Activated T-cell treated with anti-CD3 and anti-CD28 coated beads, Interleukin-2, amount 50 U/mL, for 4 hours (primary cell): Measurements from ENCODE around the gene TIMP3. TPM values are rescaled to one million over a fixed set of nuclear protein-coding genes. Genes with fewer than 3 reads are reported as not detected.
A peak's percentile ranks its signal among the peaks of the same experiment; 100 is the strongest.

Source experiments
- ATAC-seq, 2 donors: fragments of 200-7000 bp; cut with Tn5 transposase; one replicate each; pipeline ENCODE4 v1.10.0; 2021
- DNase-seq: peaks from one replicate; pipeline ENCODE4 v3.0.0-alpha.2; 2020
- H3K27me3 Mint-ChIP-seq: one replicate; pipeline ENCODE4 v1.8.0; 2021; ENCODE audit warnings: low read depth, mixed read lengths
- H3K36me3 Mint-ChIP-seq: one replicate; pipeline ENCODE4 v1.8.0; 2022; ENCODE audit warnings: mixed read lengths; ENCODE audit not compliant: insufficient read depth
- H3K4me1 Mint-ChIP-seq: one replicate; pipeline ENCODE4 v1.8.0; 2021; ENCODE audit warnings: low read depth, mixed read lengths
- H3K4me3 Mint-ChIP-seq: one replicate; pipeline ENCODE4 v1.8.0; 2021; ENCODE audit warnings: mild to moderate bottlenecking, moderate library complexity, mixed read lengths
- H3K9me3 Mint-ChIP-seq: one replicate; pipeline ENCODE4 v1.8.0; 2021; ENCODE audit warnings: mixed read lengths
- total RNA-seq, 3 donors: library from RNA; stranded (reverse); gene quantifications; one replicate each; pipeline ENCODE4 v1.2.1, GENCODE V29; 2021

TIMP3 gene
- total RNA-seq, 3 donors from 2014 or later: 1.1 to 2.3 (median 1.5) TPM

DNA sequence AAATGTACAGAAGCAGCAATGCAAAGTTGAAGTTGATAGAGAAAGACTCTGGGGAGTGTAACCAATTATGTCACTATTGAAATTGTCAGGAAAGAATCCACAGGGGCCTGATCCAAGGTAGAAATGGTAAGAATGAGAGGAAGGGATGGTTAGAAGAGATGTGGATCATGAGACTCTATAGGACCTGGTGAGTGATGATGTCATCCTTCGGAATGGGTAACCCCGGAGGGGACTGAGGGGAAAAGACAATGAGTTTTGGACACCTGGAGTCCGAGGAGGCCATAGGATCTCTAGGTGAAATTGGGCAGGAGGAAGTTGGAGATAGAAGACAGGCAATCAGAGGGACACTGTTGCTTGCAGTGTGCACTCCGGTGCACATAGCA lies 6.3 kb upstream of the TIMP3 start:
- H3K4me3 Mint-ChIP-seq: no peak overlapping the region
- DNase-seq: no peak
- no peaks in the 10 kb centered on the region for H3K36me3 Mint-ChIP-seq
- no peaks in the 10 kb centered on the region for H3K4me1 Mint-ChIP-seq
- no peak for ATAC-seq
- H3K27me3 Mint-ChIP-seq: peaks cover 33% of the 10 kb centered on the region
- H3K9me3 Mint-ChIP-seq: no peaks in the 10 kb centered on the region

DNA sequence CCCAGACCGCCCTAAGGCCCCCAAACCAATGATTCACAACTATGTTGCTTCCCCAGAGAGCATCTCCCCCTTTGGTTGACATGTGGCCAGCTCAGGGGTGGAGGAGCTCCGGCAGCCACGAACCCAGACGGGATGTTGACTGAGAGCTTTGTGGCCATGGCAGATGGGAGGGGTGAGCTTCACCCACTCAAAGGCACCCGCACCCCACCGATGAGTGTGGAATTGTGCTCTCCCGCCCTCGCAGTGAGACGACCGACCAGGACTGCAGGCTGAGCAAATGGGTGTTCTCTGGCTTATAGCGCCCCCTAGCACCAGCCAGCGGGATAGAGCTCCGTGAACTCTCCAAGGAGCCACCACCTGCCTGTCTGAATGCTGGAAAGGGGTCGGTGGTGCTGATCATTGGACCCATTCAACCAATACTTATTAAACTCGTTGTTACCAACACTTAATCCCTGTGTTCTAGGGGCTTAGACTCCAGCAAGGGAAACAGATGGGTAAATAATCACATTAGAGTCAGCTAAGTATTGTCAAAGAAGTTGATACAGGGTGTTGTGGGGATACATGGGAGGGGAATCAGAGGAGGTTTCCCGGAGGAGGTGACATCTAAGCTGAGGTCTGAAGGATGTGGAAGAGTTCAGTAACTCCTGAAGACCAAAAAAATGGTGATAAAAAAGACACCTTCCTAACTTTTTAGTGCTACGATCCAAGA lies 4.5 kb upstream of the TIMP3 start:
- DNase-seq (peak; percentile 34), ATAC-seq (peak; percentile 76 to 77)
- Mint-ChIP-seq H3K27me3 (peaks cover 42% of the 10 kb centered on the region), H3K4me1 (no peaks in the 10 kb centered on the region), H3K4me3 (no peak overlapping the region), H3K36me3 (no peaks in the 10 kb centered on the region), H3K9me3 (no peaks in the 10 kb centered on the region)

DNA sequence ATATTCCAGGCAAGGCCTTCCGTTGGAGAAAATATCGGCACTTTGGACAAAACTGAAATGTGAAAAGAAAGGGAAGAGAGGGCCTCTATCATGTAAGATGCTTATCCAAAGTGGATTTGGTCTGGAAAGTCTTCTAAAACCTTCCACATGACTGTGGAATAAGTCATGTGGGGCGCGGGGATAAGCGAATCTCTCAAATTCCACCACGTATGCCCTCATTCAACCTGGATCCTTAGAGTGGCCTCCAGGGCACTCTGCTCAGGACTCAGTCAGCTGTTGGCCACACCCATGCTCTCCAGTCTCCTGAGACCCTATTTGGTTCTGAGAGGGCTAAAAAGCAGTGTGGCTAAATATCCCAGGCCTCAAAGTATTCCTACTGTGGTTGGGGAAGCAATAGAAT lies 2.0 kb upstream of the TIMP3 start:
- H3K4me1 Mint-ChIP-seq: no peaks in the 10 kb centered on the region
- ATAC-seq (no peak), DNase-seq (no peak)
- no peaks in the 10 kb centered on the region for H3K9me3 Mint-ChIP-seq
- H3K4me3 Mint-ChIP-seq: no peak overlapping the region
- H3K36me3 Mint-ChIP-seq: no peaks in the 10 kb centered on the region
- peaks cover 67% of the 10 kb centered on the region for H3K27me3 Mint-ChIP-seq

DNA sequence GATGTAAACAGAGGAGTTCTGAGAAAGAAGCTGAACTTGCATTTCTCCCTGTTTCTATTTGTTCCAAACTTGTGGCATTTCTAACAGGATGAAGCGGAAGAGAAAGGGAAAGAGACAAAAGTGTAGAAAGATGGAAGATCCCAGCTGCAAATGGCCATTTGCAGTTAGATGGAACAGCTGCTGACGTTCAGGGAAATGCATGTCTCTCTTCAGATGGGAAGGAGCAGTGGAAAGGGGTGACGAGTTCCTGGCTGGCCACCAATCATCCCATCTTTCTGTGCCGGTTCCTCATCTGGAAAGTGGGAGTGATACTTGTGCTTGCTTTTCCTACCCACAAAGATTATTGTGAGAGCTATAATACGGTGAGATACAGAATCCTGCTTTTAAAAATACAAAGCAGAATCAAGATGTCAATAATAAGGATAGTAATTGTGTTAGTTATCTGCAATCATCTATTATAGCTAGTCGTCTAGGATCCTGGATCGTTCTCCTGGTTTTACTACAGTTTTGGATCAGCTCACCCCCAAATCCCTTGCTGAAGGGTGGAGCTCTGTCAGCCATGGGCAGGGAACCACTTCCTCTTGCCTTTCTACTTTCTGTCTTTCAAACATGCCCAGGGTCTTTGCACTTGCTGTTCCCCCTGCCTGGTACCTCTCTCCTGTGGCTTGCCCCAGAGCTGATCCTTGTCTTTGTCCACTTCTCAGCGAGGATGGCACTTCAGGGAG lies 1.2 kb upstream of the TIMP3 start:
- Mint-ChIP-seq H3K36me3 (no peaks in the 10 kb centered on the region), H3K4me1 (no peaks in the 10 kb centered on the region), H3K9me3 (no peaks in the 10 kb centered on the region), H3K27me3 (peaks cover 75% of the 10 kb centered on the region), H3K4me3 (no peak overlapping the region)
- DNase-seq (no peak), ATAC-seq (no peak)

DNA sequence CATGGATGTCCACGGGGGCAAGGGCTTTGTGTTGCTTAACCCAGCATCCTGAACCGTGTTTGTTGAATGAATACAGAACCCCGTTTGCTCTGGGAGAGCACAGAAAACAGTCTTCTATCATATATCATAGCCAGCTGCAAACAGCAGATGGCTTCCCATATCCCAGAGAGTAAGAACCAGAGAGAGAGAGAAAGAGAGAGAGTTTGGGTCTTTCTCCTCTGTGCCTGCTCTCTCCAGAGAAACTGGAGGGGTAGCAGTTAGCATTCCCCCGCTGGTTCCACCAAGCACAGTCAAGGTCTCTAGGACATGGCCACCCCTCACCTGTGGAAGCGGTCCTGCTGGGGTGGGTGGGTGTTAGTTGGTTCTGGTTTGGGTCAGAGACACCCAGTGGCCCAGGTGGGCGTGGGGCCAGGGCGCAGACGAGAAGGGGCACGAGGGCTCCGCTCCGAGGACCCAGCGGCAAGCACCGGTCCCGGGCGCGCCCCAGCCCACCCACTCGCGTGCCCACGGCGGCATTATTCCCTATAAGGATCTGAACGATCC lies 440 bp upstream of the TIMP3 start:
- peaks cover 75% of the 10 kb centered on the region for H3K27me3 Mint-ChIP-seq
- no peaks in the 10 kb centered on the region for H3K36me3 Mint-ChIP-seq
- ATAC-seq: no peak

DNA sequence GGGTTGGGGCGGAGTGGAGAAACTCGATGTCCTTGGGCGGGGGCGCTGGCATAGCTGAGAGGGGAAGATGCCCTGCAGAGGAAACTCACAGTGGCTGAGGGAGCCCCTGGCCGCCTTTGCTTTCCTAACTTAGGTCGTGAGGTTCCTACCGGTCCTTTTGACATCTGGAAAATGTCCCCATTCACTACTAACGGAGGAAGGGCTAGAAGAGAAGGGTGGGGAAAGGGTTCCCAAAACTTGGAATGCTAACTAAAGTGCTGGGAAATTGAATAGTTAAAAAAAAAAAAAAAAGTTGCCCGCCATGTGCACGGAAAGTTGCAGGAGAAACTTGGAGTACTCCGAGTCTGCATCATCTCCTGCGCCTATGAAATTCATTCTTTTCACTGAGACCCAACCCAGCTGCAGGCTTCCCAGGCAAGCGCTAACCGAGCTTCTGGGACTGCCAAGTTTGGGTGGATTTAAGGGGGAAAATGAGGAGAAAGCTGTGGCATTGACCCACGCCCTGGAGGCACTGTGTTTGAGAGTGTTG lies 796 bp downstream of the TIMP3 start:
- ATAC-seq: no peak
- no peaks in the 10 kb centered on the region for H3K36me3 Mint-ChIP-seq
- DNase-seq: no peak
- no peaks in the 10 kb centered on the region for H3K9me3 Mint-ChIP-seq
- H3K4me3 Mint-ChIP-seq: peak overlapping the region; percentile 21
- H3K27me3 Mint-ChIP-seq: peaks cover 75% of the 10 kb centered on the region
- no peaks in the 10 kb centered on the region for H3K4me1 Mint-ChIP-seq

More for the DNA sequence above, 440 bp upstream of the TIMP3 start:
- Mint-ChIP-seq H3K4me1 (no peaks in the 10 kb centered on the region), H3K9me3 (no peaks in the 10 kb centered on the region), H3K4me3 (no peak overlapping the region)
- DNase-seq: no peak

DNA sequence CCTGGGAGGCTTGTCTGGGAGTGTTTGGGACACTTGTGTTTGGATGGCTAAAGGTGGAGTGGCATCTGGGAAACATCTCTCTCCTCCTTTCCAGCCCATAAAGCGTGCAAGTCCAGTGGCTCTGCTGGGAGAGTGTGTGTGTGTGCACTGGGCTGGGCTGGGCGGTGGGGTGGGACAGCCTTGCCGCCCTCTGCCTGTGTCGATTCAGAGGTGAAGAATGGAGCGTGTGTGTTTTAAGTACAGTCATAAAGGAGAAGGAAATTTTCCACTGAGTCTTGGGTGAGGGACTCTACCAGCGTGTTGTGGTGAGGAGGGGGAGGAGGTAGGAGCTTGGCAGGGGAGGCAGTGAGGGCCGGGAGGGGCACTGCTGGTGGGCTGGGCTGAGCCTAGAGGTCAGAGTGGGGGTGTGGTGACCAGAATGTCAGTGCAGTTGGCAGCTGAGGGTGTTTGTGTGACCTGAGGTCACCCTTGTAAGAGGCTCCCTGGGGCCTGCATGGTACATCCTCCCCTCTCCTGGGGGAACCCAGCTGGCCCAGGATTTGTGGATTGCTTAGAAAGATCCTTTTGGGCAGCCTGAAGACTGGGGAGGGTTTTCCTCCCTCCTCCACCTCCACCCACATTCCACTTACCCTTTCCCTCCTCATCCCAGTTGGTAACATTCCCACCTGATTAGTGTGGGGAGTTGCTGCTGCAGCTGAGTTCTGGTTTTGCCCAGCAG lies 1.7 kb downstream of the TIMP3 start:
- DNase-seq: no peak

DNA sequence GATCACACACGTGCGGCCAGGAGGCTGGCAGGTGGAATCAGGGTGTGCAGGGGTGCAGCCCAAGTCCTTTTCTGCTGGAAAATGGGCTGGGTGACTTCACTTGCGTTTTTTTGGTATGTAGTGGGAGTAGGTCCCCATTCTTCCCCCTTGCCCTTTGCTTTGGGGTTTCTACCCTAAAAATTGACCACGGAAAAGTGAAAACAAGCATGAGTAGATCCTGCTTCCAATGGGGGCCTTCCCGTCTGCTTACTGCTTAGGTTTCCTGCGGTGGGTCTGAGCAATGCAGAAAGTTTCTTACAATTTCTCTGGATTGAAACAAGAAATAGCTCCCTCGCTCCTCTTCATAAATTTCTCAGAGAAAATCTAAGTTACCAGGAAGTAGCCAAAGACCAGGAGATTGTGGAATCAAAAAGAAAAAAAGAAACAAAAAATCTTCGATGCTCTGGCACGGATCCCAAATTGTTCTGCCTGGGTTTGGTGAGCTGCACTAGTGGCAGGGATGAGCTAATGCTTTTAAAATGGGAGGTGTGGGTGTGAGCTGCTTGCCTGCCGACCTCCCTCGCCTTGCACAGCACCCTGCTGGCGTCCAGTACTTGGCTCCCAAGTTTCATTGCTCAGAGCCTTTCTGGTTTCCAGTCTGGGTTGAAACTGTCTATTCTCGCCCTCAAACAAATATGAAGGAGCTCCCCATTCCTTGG lies 2.4 kb downstream of the TIMP3 start:
- no peak overlapping the region for H3K4me3 Mint-ChIP-seq
- no peaks in the 10 kb centered on the region for H3K4me1 Mint-ChIP-seq
- H3K36me3 Mint-ChIP-seq: no peaks in the 10 kb centered on the region
- no peaks in the 10 kb centered on the region for H3K9me3 Mint-ChIP-seq
- ATAC-seq (no peak), DNase-seq (no peak)
- peaks cover 59% of the 10 kb centered on the region for H3K27me3 Mint-ChIP-seq

More for the DNA sequence above, 1.7 kb downstream of the TIMP3 start:
- Mint-ChIP-seq H3K4me1 (no peaks in the 10 kb centered on the region), H3K27me3 (peaks cover 66% of the 10 kb centered on the region), H3K9me3 (no peaks in the 10 kb centered on the region), H3K36me3 (no peaks in the 10 kb centered on the region), H3K4me3 (no peak overlapping the region)
- ATAC-seq: no peak

DNA sequence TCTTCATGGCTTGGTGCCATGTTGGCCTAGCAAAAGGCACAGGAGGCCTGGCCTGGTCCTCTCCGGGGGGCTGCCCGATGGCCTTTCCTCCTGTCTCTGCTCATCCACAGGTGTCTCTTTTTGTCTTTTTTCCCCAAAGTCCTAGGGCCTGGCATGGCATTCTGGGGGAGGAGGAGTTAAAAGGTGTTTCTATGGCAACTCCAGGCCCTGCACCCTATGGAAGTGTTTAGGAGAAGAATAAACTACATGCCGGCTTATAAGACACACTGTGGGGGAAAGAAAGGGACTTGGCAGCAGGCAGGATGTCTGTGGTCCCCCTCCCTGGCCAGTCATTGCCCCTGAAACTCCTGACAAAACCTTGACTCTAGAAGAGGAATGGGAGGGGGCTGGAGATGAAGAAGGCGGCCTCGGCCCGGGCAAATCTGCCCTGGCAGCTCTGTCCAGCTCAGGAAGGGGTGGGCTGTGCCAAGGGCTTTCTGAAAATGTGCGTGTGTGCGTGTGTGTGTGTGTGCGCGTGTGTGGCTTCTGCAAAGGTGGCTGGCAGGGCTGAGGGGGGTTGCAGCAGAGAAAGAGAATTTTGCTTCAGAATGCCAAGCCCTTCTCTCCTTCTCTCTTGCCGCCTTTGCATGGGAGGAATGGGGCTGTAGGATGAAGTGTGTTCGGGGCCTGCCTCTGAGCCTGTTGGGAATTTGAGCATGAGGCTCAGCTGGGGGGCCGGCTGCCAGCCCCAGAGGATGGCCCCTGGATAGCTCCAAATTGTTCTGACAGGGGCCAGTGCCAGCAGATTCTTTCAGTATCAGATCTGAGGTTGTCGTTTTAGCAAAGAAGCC lies 3.2 kb downstream of the TIMP3 start:
- Mint-ChIP-seq H3K9me3 (no peaks in the 10 kb centered on the region), H3K4me1 (no peaks in the 10 kb centered on the region), H3K4me3 (no peak overlapping the region), H3K36me3 (no peaks in the 10 kb centered on the region), H3K27me3 (peaks cover 51% of the 10 kb centered on the region)
- no peak for DNase-seq
- no peak for ATAC-seq

DNA sequence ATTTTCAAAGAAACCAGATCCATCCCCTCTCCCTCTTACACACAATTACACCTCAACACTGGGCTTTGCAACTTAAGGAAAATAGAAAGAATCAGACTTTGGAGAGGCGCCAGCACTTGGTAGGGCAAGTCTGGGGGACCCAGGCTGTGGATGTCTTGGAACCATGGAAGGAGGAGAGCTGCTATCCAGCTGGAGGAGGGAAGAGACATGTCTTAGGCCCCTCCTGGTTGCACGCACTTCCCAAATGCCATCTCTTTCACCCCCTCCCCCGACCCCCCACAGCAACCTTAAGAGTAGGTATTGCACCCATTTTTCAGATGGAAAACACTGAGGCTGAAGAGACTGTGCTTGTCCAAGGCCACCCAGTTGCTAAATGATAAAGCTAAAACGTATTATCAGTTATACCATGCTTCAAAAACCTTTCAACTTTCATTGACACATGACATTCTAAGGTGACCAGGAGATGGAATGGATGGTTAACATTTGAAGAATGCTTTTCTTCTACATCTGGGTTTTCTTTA lies 3.9 kb downstream of the TIMP3 start:
- no peak overlapping the region for H3K4me3 Mint-ChIP-seq
- DNase-seq (no peak), ATAC-seq (no peak)
- H3K9me3 Mint-ChIP-seq: no peaks in the 10 kb centered on the region
- H3K36me3 Mint-ChIP-seq: no peaks in the 10 kb centered on the region
- peaks cover 45% of the 10 kb centered on the region for H3K27me3 Mint-ChIP-seq
- no peaks in the 10 kb centered on the region for H3K4me1 Mint-ChIP-seq

DNA sequence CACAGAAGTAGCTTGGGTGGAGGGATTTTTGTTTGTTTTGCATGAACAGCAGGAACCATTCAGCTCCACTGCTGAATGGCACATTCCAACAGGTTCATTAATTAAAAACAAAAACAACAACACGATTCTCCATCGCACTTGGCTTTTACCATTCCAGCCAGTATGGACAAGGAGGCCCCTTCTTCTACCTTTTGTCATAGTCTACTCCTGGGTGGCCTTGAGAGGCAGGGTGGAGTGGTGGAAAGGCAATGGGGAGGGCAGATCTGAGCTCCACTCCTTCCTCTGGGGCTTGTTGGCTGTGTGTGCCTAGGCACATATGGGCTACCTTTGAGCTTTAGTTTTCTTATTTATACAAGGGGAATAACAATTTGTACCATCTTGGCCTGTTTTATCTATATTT lies 4.8 kb downstream of the TIMP3 start:
- ATAC-seq (no peak), DNase-seq (no peak)
- Mint-ChIP-seq H3K4me1 (no peaks in the 10 kb centered on the region), H3K36me3 (no peaks in the 10 kb centered on the region), H3K4me3 (no peak overlapping the region), H3K27me3 (peaks cover 37% of the 10 kb centered on the region), H3K9me3 (no peaks in the 10 kb centered on the region)

DNA sequence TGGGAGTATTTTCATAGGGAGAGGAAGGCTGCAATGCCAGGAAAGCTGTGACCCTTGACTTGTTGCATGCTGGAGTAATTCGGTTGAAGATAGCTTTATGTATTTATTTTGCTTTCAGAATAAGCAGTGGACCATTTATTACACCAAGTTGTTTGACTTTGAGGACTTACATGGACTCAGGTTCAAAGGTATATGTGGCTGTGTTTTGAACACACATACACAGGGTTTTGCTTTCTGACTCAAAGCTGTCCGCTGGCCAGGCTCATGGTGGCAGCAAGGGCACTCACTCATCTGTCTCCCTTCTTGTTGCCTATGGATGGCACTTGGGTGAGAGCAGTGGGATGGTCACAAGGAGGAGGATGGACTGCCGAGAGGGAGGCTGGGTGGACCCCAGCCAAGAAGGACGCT lies 6.5 kb downstream of the TIMP3 start:
- no peak overlapping the region for H3K4me3 Mint-ChIP-seq

More for the DNA sequence above, 6.5 kb downstream of the TIMP3 start:
- DNase-seq (no peak), ATAC-seq (no peak)
- Mint-ChIP-seq H3K27me3 (peaks cover 26% of the 10 kb centered on the region), H3K9me3 (no peaks in the 10 kb centered on the region), H3K4me1 (no peaks in the 10 kb centered on the region), H3K36me3 (no peaks in the 10 kb centered on the region)
